Cardiac septum (tissue), 1 donor: Measurements from ENCODE around the gene MAPK1IP1L. TPM values are rescaled to one million over a fixed set of nuclear protein-coding genes. Genes with fewer than 3 reads are reported as not detected.

Experiments used
- DNase-seq: peaks from one replicate; pipeline ENCODE4 v3.0.0-alpha.2; 2020; ENCODE audit warnings: low spot score
- intact Hi-C: fragments of 100-400 bp; cut with DNase I; formaldehyde crosslinking; loops from one replicate; pipeline ENCODE4 v1.14.0; 2022
- total RNA-seq: library from RNA; stranded (reverse); fragmentation: NEBNext Ultra II Directional; extraction: Animal tissue kit (Norgen Biotek cat#: 25700); gene quantifications from one replicate; pipeline ENCODE4 v1.2.1, GENCODE V29; 2021
- donor health status: DM: no; HTN: no; CAD: no.

Gene MAPK1IP1L
- total RNA-seq, 1 donor from 2014 or later = 75.2 TPM

- no peak for DNase-seq
- intact Hi-C loops = no loop called here
These were observed 33.7 kb downstream of the MAPK1IP1L start for GRCh38 chr14:55085060-55085660.

- no peak for DNase-seq
- intact Hi-C loops = no loop called here
These were observed 35.5 kb downstream of the MAPK1IP1L start for GRCh38 chr14:55086938-55087337.

DNA sequence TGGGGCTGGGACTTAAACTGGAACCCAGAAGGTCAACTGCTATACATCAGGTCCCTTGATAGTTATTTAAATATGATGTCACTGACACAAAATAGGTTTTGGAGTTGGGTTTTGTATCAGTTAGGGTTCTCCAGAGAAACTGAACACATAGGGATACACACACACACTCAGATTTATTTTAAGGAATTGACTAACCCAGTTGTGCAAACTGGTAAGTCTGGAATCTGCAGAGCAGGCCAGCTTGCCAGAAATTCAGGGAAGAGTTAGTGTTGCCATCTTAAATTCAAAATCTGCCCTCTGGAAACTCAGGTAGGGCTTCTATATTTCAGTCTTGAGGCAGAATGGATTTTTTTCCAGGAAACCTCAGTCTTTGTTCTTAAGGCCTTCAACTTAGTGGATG lies 36.9 kb downstream of the MAPK1IP1L start:
- intact Hi-C loops = loop anchor here (2.0 kb wide), 1 partner anchor 44 kb away; no protein-coding TSS in a partner anchor
- DNase-seq = no peak

GRCh38 chr14:55092341-55092740 lies 40.9 kb downstream of the MAPK1IP1L start:
- no peak for DNase-seq
- intact Hi-C loops = no loop called here

DNA sequence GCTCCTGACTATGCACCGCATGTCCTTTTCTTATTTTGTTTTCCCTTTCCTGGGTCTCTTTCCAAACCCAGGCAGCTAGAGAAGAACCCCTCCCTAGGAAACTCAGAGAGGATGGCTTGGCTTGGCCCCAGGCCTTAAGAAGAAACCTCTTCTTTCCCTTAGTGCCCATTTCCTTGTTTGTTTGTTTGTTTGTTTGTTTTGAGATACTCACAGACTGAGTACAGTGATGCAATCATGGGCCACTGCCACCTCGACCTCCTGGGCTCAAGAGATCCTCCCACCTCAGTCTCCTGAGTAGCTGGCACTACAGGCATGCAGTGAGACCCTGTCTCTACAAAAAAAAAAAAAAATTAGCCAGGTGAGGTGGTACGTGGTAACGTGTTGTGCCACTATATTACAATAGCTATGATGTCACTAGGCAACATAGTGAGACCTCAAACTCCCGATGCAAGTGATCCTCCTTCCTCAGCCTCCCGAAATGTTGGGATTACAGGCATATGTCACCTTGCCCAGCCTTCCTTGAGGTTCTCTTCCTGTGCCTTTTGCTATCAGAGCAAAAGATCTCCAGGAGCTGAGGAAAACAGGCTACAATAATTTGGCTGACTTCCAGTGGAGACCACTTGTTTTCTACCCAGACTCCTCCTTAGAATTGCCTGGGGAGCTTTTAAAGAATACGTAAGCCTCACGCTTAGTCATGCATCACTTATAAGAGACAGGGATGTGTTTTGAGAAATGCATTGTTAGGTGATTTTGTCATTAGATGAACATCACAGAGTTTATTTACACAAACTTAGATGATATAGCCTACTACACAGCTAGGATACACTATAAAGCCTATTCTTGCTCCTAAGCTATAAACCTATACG lies 43.1 kb downstream of the MAPK1IP1L start:
- intact Hi-C loops = no loop called here
- no peak for DNase-seq

GRCh38 chr14:55097881-55098560 lies 46.6 kb downstream of the MAPK1IP1L start:
- intact Hi-C loops = no loop called here
- DNase-seq = no peak

- intact Hi-C loops = no loop called here
- no peak for DNase-seq
These were observed 47.1 kb downstream of the MAPK1IP1L start for GRCh38 chr14:55098561-55098898.

DNA sequence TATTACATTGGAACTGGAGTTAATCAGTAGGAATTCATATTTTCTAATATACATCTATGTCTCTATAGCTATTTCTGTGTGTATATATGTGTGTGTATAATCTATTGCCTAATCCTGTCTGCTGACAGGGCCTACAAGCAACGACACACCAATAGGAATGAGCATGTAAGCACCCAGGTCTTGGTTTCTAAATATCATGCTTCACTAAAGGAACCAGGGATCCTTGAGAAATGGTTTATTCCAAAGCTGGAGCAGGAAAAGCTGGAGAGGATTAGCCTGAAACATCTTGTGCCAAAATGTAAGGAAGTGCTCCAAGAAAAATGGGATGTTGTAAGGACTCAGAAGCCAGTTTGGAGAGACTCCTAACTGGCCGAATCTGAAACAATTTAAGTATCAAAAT lies 48.3 kb downstream of the MAPK1IP1L start:
- DNase-seq = no peak
- intact Hi-C loops = loop anchor here (5.0 kb wide), 1 partner anchor 38 kb away; no protein-coding TSS in a partner anchor

DNA sequence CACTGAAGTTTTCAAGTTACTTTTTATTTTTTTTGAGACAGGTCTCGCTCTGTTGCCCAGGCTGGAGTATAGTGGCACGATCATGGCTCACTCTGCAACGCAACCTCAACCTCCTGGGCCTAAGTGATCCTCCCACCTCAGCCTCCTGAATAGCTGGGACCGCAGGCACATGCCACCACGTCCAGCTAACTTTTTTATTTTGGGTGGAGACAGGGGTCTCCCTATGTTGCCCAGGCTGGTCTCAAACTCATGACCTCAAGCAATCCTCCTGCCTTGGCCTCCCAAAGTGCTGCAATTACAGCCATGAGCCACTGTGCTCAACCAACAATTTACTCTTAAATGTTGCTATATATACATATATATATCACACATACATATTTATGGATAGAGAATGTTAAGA lies 50.3 kb downstream of the MAPK1IP1L start:
- DNase-seq = no peak
- intact Hi-C loops = loop anchor here (2.0 to 5.0 kb wide), 2 partner anchors 17 to 36 kb away; no protein-coding TSS in a partner anchor

GRCh38 chr14:55102141-55102621 lies 50.7 kb downstream of the MAPK1IP1L start:
- DNase-seq = no peak
- intact Hi-C loops = loop anchor here (2.0 to 5.0 kb wide), 2 partner anchors 17 to 35 kb away; no protein-coding TSS in a partner anchor

- intact Hi-C loops = loop anchor here (2.0 to 5.0 kb wide), 2 partner anchors 16 to 34 kb away; no protein-coding TSS in a partner anchor
- peak; percentile 82 for DNase-seq
These were observed 51.7 kb downstream of the MAPK1IP1L start for GRCh38 chr14:55103005-55103640.

- intact Hi-C loops = loop anchor here (2.0 to 5.0 kb wide), 2 partner anchors 15 to 33 kb away; no protein-coding TSS in a partner anchor
- DNase-seq = no peak
These were observed 52.8 kb downstream of the MAPK1IP1L start for GRCh38 chr14:55103971-55104954.

DNA sequence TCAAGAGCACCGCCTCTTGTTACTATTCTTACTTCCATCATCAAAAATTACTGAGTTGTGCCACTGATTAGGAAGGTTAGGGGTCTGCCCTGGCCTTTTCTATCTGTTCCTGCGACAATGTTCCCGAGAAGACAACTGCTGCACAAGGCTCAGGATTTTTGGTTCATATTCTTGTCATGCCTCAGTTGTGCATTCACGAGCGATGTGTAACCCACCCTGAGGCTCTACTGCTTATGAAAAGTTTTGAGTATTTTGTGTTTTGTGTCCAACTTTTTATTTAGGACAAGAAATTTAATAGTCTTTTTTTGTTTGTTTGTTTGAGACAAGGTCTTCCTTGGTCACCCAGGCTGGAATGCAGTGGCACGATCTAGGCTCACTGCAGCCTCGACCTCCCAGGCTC lies 54.5 kb downstream of the MAPK1IP1L start:
- intact Hi-C loops = no loop called here

DNA sequence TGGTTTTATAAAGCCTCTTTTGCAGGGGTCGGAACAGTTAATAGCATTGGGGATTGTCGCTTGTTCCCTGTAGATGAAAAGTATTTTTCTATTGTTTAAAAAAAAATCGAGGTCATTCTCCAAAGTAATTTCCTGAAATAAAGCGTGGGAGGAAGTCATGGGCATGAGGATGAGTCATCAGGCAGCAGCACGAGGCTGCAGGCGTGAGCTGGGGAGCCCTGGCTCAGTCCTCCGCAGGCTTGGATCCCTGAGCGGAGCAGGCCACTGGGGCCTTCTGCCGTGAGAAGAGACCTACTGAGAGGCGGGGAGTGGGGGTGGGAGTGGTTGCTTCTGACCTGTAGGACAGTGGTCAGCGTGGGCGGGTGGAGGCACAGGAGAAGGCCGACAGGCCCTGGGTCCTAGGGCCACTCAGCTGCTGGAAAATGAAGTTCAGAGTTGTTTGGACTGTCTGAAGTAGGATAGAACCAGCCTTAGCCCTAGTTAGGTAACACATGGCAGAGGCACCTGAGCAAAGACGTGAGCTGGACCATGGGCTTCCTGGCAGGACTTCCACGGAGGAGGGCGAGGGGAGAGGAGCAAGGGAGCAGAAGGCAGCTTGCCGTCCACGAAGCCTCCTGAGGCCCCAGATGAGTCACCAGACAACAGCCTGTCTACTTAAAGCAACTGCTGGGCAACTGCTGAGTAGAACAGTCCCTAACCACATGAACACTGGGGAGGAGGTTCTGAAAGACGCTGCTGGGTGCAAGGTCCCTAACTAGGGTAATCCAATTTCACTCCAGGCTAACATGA lies 56.5 kb downstream of the MAPK1IP1L start:
- intact Hi-C loops = loop anchor here (1.0 kb wide), 1 partner anchor 10 kb away; no protein-coding TSS in a partner anchor
- DNase-seq = peak; percentile 92

More for the DNA sequence above, 54.5 kb downstream of the MAPK1IP1L start:
- DNase-seq = no peak

DNA sequence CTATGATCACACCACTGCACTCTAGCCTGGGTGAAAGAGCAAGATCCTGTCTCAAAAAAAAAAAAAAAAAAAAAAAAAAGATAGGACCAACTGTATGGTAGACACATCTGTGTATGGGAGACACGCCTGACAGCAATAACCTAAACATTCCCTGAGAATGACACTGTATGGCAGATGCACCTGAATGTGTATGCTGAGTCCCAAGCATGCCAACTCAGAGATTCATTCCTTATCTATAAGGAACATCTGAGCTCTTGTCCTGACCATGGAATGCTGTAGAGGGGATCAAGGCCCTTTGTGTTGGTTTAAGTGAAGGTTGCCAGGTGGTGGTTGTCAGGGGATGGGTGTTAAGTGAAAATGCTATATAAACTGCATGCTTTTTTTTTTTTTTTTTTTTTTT lies 58.4 kb downstream of the MAPK1IP1L start:
- intact Hi-C loops = no loop called here
- DNase-seq = no peak

DNA sequence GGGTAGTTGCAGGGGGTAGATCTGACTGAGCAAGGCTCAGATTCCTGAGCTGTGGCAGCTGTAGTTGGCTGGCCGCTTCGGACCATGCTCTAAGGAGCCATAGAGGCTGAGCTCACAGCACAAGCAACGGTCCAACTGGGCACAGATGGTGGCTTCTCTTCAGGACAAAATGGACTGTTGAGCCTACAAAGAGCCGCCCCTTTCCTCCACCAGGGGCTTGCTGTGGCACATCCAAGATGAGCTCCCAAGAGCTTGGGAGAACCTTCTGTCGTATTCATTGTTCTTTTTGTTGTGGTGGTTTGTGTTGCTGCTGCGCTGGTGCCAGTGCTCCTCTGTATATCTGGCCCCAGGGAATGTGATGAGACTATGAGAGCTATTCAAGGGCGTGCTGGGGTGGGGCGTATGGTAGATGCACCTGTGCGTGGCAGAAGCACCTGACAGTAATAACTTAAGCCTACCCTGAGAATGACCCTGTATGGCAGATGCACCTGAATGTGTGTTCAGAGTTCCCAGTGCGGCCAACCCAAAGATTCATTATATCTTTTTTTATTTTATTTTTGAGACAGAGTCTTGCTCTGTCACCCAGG lies 59.8 kb downstream of the MAPK1IP1L start:
- DNase-seq = no peak
- intact Hi-C loops = no loop called here

- no peak for DNase-seq
- intact Hi-C loops = no loop called here
These were observed 63.3 kb downstream of the MAPK1IP1L start for GRCh38 chr14:55114720-55115119.
